DND-41 (cell line): ENCODE data around the gene WNT1.
A peak's percentile ranks its signal among the peaks of the same experiment; 100 is the strongest.

Source experiments
- ATAC-seq: fragments of 200-7000 bp; cut with Tn5 transposase; 3 replicates; pipeline ENCODE4 v1.9.1; 2021; ENCODE audit warnings: low read depth; ENCODE audit not compliant: insufficient read depth
- DNase-seq: peaks from one replicate; pipeline ENCODE4 v3.0.0-alpha.2; 2020
- H2AFZ ChIP-seq: 2 replicates; pipeline ENCODE4 v1.6.0; 2012; ENCODE audit warnings: low read depth, low read length
- H3K27ac ChIP-seq: 2 replicates; pipeline ENCODE4 v1.5.1; 2012; ENCODE audit warnings: low read length, inconsistent platforms
- H3K27me3 ChIP-seq: fragments of 200-600 bp; sonication (generic); 2 replicates; pipeline ENCODE4 v1.6.0; 2012; ENCODE audit warnings: low read length, mild to moderate bottlenecking, inconsistent platforms; ENCODE audit not compliant: insufficient read depth, poor library complexity
- H3K36me3 ChIP-seq: 2 replicates; pipeline ENCODE4 v1.5.1; 2012; ENCODE audit warnings: low read length, inconsistent platforms; ENCODE audit not compliant: insufficient read depth
- H3K4me1 ChIP-seq: 2 replicates; pipeline ENCODE4 v1.5.1; 2012; ENCODE audit warnings: mild to moderate bottlenecking, low read length; ENCODE audit not compliant: insufficient read depth
- H3K4me2 ChIP-seq: 2 replicates; pipeline ENCODE4 v1.6.0; 2012; ENCODE audit warnings: mild to moderate bottlenecking, moderate library complexity, low read length, inconsistent platforms; ENCODE audit not compliant: insufficient read depth
- H3K4me3 ChIP-seq, 2 experiments: fragments of 200-600 bp in 1 of 2; shearing (Covaris generic) in 1 of 2; 2 replicates each; pipeline ENCODE4 v1.5.1; 2012 to 2016; ENCODE audit warnings: inconsistent platforms in 2 of 2, low read length in 2 of 2, mild to moderate bottlenecking in 2 of 2, low read depth in 1 of 2, moderate library complexity in 1 of 2
- H3K79me2 ChIP-seq: 2 replicates; pipeline ENCODE4 v1.6.0; 2012; ENCODE audit warnings: low read length, inconsistent platforms; ENCODE audit not compliant: insufficient read depth
- H3K9ac ChIP-seq: 2 replicates; pipeline ENCODE4 v1.6.0; 2012; ENCODE audit warnings: low read depth, mild to moderate bottlenecking, inconsistent platforms, low read length, moderate library complexity
- H3K9me3 ChIP-seq: 2 replicates; pipeline ENCODE4 v1.5.1; 2012; ENCODE audit warnings: low read length, moderate library complexity, mild to moderate bottlenecking, inconsistent platforms; ENCODE audit not compliant: insufficient read depth, severe bottlenecking
- H4K20me1 ChIP-seq: 2 replicates; pipeline ENCODE4 v1.6.0; 2012; ENCODE audit warnings: low read length; ENCODE audit not compliant: insufficient read depth
- CTCF ChIP-seq: IDR thresholded peaks from 2 replicates; pipeline ENCODE4 v1.5.1; 2012; ENCODE audit warnings: borderline replicate concordance, low read length, moderate library complexity, mild to moderate bottlenecking; ENCODE audit not compliant: poor library complexity, severe bottlenecking; ENCODE audit errors: extremely low read depth
- EZH2 ChIP-seq: IDR thresholded peaks from 3 replicates; pipeline ENCODE4 v1.6.1; 2012; ENCODE audit warnings: borderline replicate concordance, low read depth, mild to moderate bottlenecking, moderate library complexity, low read length, inconsistent platforms; ENCODE audit not compliant: severe bottlenecking

Gene WNT1

DNA sequence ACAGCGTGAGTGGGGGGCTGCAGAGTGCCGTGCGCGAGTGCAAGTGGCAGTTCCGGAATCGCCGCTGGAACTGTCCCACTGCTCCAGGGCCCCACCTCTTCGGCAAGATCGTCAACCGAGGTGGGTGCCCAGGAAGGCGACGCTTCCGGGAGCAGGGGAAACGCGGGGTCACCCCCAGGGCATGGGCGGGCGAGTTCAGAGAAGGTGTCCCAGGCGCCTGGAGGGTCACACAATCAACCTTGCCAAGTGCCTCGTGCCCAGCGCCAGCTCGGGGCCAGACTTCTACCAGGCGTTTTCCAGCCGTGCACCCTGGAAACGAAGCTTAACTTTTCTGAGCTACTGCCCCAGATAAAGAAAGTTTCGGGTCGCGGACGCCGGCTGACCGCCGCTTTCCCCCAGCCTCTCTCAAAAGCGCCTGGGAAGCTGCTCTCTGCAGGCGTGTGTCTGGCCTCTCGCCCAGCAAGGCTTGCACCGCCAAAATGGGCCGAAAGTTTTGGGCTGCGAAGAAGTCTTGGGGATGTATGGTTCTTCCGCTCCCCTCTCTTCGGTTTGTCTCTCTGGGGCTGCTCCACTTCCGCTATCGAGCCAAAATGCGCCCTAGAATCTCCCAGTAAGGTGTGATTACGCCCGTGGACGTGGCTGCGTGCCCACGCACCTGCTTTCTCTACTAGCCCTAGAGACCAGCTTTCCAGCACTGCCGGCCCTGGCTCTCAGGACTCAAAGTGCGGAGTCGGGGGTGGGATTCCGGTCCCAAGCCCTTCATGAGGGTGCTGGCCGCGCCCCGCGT is 1.7 kb downstream of the WNT1 start:
- TF ChIP-seq CTCF (no peak), EZH2 (no peak)
- H3K4me2 ChIP-seq: peak overlapping the region; percentile 24
- peaks cover 9% of the 10 kb centered on the region for H3K4me1 ChIP-seq
- H3K27ac ChIP-seq: no peak overlapping the region
- peaks cover 48% of the 10 kb centered on the region for H3K27me3 ChIP-seq
- no peaks in the 10 kb centered on the region for H3K9me3 ChIP-seq
- DNase-seq (no peak), ATAC-seq (no peak)
- no peaks in the 10 kb centered on the region for H3K36me3 ChIP-seq
- H4K20me1 ChIP-seq: no peaks in the 10 kb centered on the region
- H2AFZ ChIP-seq: no peak overlapping the region
- H3K9ac ChIP-seq: no peak overlapping the region
- H3K79me2 ChIP-seq: no peaks in the 10 kb centered on the region
- H3K4me3 ChIP-seq: no peak overlapping the region

GRCh38 chr12:48980389-48980952 is 2.3 kb downstream of the WNT1 start:
- peaks cover 50% of the 10 kb centered on the region for H3K27me3 ChIP-seq
- H3K9me3 ChIP-seq: no peaks in the 10 kb centered on the region
- H3K9ac ChIP-seq: no peak overlapping the region
- no peak overlapping the region for H3K4me3 ChIP-seq
- H3K79me2 ChIP-seq: no peaks in the 10 kb centered on the region
- peaks cover 9% of the 10 kb centered on the region for H3K4me1 ChIP-seq
- H2AFZ ChIP-seq: no peak overlapping the region
- TF ChIP-seq CTCF: no peak
- H4K20me1 ChIP-seq: no peaks in the 10 kb centered on the region
- no peak overlapping the region for H3K27ac ChIP-seq
- no peak for DNase-seq
- no peak overlapping the region for H3K4me2 ChIP-seq
- H3K36me3 ChIP-seq: no peaks in the 10 kb centered on the region
- no peak for ATAC-seq

- peaks cover 50% of the 10 kb centered on the region for H3K27me3 ChIP-seq
- no peak for TF ChIP-seq CTCF
- TF ChIP-seq EZH2: no peak
- peaks cover 9% of the 10 kb centered on the region for H3K4me1 ChIP-seq
- ATAC-seq: no peak
- H3K36me3 ChIP-seq: no peaks in the 10 kb centered on the region
- H3K4me3 ChIP-seq: no peak overlapping the region
- no peak for DNase-seq
- no peak overlapping the region for H3K27ac ChIP-seq
- H3K4me2 ChIP-seq: no peak overlapping the region
- H3K9me3 ChIP-seq: no peaks in the 10 kb centered on the region
- H4K20me1 ChIP-seq: no peaks in the 10 kb centered on the region
- H3K79me2 ChIP-seq: no peaks in the 10 kb centered on the region
- H2AFZ ChIP-seq: no peak overlapping the region
- no peak overlapping the region for H3K9ac ChIP-seq
These were observed 3.0 kb downstream of the WNT1 start for GRCh38 chr12:48980953-48981756.
